ENCODE measurements around the gene NPDC1.
A peak's percentile ranks its signal among the peaks of the same experiment; 100 is the strongest.

The NPDC1 gene

GRCh38 chr9:136991993-136992818 is 53.8 kb downstream of the NPDC1 start, which contains the start of gene PAXX:
TSS of gene PAXX (plus strand) at chr9:136992422. CDS start at chr9:136992444, 22 bp downstream.
- peak; percentile 44 for DNase-seq (ENCODE audit: low read depth)

GRCh38 chr9:136990242-136990911 is 55.6 kb downstream of the NPDC1 start:
- DNase-seq (ENCODE audit: low read depth): no peak
